Measurements from ENCODE around the gene SELPLG. TPM values are rescaled to one million over a fixed set of nuclear protein-coding genes. Genes with fewer than 3 reads are reported as not detected.
"Not testable (repeated sequence)": the region's sequence is repeated elsewhere in the genome, so short reads cannot be mapped to it uniquely, and the experiment has no call there.

Gene SELPLG
- total RNA-seq, 1 donor from 2014 or later: 15.4 TPM

- not testable (repeated sequence) for DNase-seq (ENCODE audit: low spot score)
Observed at GRCh38 chr12:108656247-108656646, 22.6 kb upstream of the SELPLG start.

GRCh38 chr12:108655812-108656175 lies 22.1 kb upstream of the SELPLG start:
- not testable (repeated sequence) for DNase-seq (ENCODE audit: low spot score)

- not testable (repeated sequence) for DNase-seq (ENCODE audit: low spot score)
Observed at GRCh38 chr12:108654622-108655021, 20.9 kb upstream of the SELPLG start.

- no peak for DNase-seq (ENCODE audit: low spot score)
Observed at GRCh38 chr12:108653922-108654321, 20.2 kb upstream of the SELPLG start.

GRCh38 chr12:108653082-108653516 lies 19.4 kb upstream of the SELPLG start:
- no peak for DNase-seq (ENCODE audit: low spot score)

- DNase-seq (ENCODE audit: low spot score): no peak
Observed at GRCh38 chr12:108650083-108650482, 16.4 kb upstream of the SELPLG start.

GRCh38 chr12:108649669-108650068 lies 16.0 kb upstream of the SELPLG start:
- no peak for DNase-seq (ENCODE audit: low spot score)

GRCh38 chr12:108649126-108649525 lies 15.4 kb upstream of the SELPLG start:
- DNase-seq (ENCODE audit: low spot score): no peak

- no peak for DNase-seq (ENCODE audit: low spot score)
Observed at GRCh38 chr12:108648371-108648770, 14.7 kb upstream of the SELPLG start.

- no peak for DNase-seq (ENCODE audit: low spot score)
Observed at GRCh38 chr12:108647585-108648287, 14.0 kb upstream of the SELPLG start.

- no peak for DNase-seq (ENCODE audit: low spot score)
Observed at GRCh38 chr12:108646600-108647579, 13.2 kb upstream of the SELPLG start.

GRCh38 chr12:108645686-108646599 lies 12.2 kb upstream of the SELPLG start:
- no peak for DNase-seq (ENCODE audit: low spot score)

- DNase-seq (ENCODE audit: low spot score): no peak
Observed at GRCh38 chr12:108644811-108645120, 11.1 kb upstream of the SELPLG start.

- DNase-seq (ENCODE audit: low spot score): no peak
Observed at GRCh38 chr12:108643941-108644810, 10.5 kb upstream of the SELPLG start.

GRCh38 chr12:108642899-108643654 lies 9.4 kb upstream of the SELPLG start:
- no peak for DNase-seq (ENCODE audit: low spot score)

GRCh38 chr12:108642269-108642870 lies 8.7 kb upstream of the SELPLG start:
- no peak for DNase-seq (ENCODE audit: low spot score)

- DNase-seq (ENCODE audit: low spot score): no peak
Observed at GRCh38 chr12:108641446-108642268, 8.0 kb upstream of the SELPLG start.

GRCh38 chr12:108640802-108641445 lies 7.2 kb upstream of the SELPLG start:
- no peak for DNase-seq (ENCODE audit: low spot score)

Measured in mesenteric fat pad (tissue), 1 donor.